ENCODE data around the gene SFT2D1. TPM values are rescaled to one million over a fixed set of nuclear protein-coding genes. Genes with fewer than 3 reads are reported as not detected.

Gene SFT2D1
- total RNA-seq, 1 experiment from 2014 or later: 65.6 TPM

GRCh38 chr6:166307082-166308032 lies 35.0 kb downstream of the SFT2D1 start:
- no peaks in the 10 kb centered on the region for H3K36me3 ChIP-seq (ENCODE audit: control insufficient read depth in 1 of 2, insufficient read depth in 2 of 2, low read length in 2 of 2)
- no peak overlapping the region for H3K4me2 ChIP-seq (ENCODE audit: low read length)
- CTCF ChIA-PET: no interaction called here
- H3K9me3 ChIP-seq (ENCODE audit: control insufficient read depth in 1 of 2, insufficient read depth in 1 of 2, low read depth in 1 of 2, low read length in 2 of 2): no peaks in the 10 kb centered on the region
- H3K9ac ChIP-seq (ENCODE audit: low read length): no peak overlapping the region
- no TSS peak for BruUV-seq (replicated peaks)
- H2AFZ ChIP-seq (ENCODE audit: low read depth, low read length, poor library complexity, severe bottlenecking): no peak overlapping the region
- POLR2A ChIA-PET: no interaction called here
- no peaks in the 10 kb centered on the region for H3K9me2 ChIP-seq (ENCODE audit: insufficient read depth)
- RAD21 ChIA-PET (ENCODE audit: low non-redundant PET in 1 of 2, low total read pairs in 2 of 2, uncharacterized antibody in 2 of 2, unreplicated experiment in 2 of 2): no interaction called here
- H4K20me1 ChIP-seq (ENCODE audit: insufficient read depth): no peaks in the 10 kb centered on the region
- TF ChIP-seq, protein P1, sequence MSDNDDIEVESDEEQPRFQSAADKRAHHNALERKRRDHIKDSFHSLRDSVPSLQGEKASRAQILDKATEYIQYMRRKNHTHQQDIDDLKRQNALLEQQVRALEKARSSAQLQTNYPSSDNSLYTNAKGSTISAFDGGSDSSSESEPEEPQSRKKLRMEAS (IDR thresholded peaks at IDR 0.05): no peak
- TF ChIP-seq RAD21 (IDR thresholded peaks at IDR 0.05; ENCODE audit: low read depth) (no peak), ELF1 (IDR thresholded peaks at IDR 0.05; ENCODE audit: borderline replicate concordance, low read depth) (no peak), YY1 (IDR thresholded peaks at IDR 0.05; ENCODE audit: extremely low read depth, insufficient replicate concordance, low read depth, low read length) (no peak), EZH2 (IDR thresholded peaks at IDR 0.05) (no peak), CEBPB (IDR thresholded peaks at IDR 0.05; ENCODE audit: low read depth) (no peak), POLR2A (IDR thresholded peaks at IDR 0.05; ENCODE audit: borderline replicate concordance, extremely low read depth, insufficient read depth, insufficient read length) (no peak), ZFX (IDR thresholded peaks at IDR 0.05) (no peak), CBX3 (IDR thresholded peaks at IDR 0.05; ENCODE audit: low read depth) (no peak), JUND (IDR thresholded peaks at IDR 0.05) (no peak), FOSL1 (IDR thresholded peaks at IDR 0.05; ENCODE audit: low read depth) (no peak), ZNF274 (IDR thresholded peaks at IDR 0.05; ENCODE audit: low read depth, low read length) (no peak), SP1 (IDR thresholded peaks at IDR 0.05; ENCODE audit: low read depth) (no peak), SIN3A (IDR thresholded peaks at IDR 0.05; ENCODE audit: low read depth) (no peak), SRF (IDR thresholded peaks at IDR 0.05; ENCODE audit: low read depth) (no peak), EGR1 (IDR thresholded peaks at IDR 0.05; ENCODE audit: low read depth) (no peak), TCF7L2 (IDR thresholded peaks at IDR 0.05; ENCODE audit: borderline replicate concordance, extremely low read depth, insufficient read depth, insufficient read length) (no peak), ATF3 (IDR thresholded peaks at IDR 0.05) (no peak)
- TF ChIP-seq, protein P2, sequence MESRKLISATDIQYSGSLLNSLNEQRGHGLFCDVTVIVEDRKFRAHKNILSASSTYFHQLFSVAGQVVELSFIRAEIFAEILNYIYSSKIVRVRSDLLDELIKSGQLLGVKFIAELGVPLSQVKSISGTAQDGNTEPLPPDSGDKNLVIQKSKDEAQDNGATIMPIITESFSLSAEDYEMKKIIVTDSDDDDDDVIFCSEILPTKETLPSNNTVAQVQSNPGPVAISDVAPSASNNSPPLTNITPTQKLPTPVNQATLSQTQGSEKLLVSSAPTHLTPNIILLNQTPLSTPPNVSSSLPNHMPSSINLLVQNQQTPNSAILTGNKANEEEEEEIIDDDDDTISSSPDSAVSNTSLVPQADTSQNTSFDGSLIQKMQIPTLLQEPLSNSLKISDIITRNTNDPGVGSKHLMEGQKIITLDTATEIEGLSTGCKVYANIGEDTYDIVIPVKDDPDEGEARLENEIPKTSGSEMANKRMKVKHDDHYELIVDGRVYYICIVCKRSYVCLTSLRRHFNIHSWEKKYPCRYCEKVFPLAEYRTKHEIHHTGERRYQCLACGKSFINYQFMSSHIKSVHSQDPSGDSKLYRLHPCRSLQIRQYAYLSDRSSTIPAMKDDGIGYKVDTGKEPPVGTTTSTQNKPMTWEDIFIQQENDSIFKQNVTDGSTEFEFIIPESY (IDR thresholded peaks at IDR 0.05; ENCODE audit: extremely low read depth, insufficient replicate concordance, low read length): no peak
- no peaks in the 10 kb centered on the region for H3K27me3 ChIP-seq (ENCODE audit: insufficient read depth, low read length)
- ATAC-seq: no peak
- intact Hi-C loops (cut with micrococcal nuclease): loop anchor here (2.0 kb wide), 1 partner anchor 17 kb away; no protein-coding TSS in a partner anchor
- no peak overlapping the region for H3K27ac ChIP-seq (ENCODE audit: low read depth, low read length)
- H3K4me3 ChIP-seq (replicated peaks in 1 of 2; ENCODE audit: low read depth in 1 of 2, low read length in 2 of 2): no peak overlapping the region
- no peak for DNase-seq (ENCODE audit: low read depth, low spot score)
- no peaks in the 10 kb centered on the region for H3K4me1 ChIP-seq (ENCODE audit: control insufficient read depth in 1 of 2, insufficient read depth in 2 of 2, low read length in 2 of 2)
- no peaks in the 10 kb centered on the region for H3K79me2 ChIP-seq (ENCODE audit: insufficient read depth, low read length)

Measured in HCT116 (cell line).